Activated naive CD8-positive, alpha-beta T cell treated with anti-CD3 and anti-CD28 coated beads, Interleukin-2, amount 10 ng/mL, durations not matched to agents 7 days and 5 days (primary cell): Measurements from ENCODE around the gene PITPNM1. TPM values are rescaled to one million over a fixed set of nuclear protein-coding genes. Genes with fewer than 3 reads are reported as not detected.
"Not testable (repeated sequence)": the region's sequence is repeated elsewhere in the genome, so short reads cannot be mapped to it uniquely, and the experiment has no call there.

Experiments
- ATAC-seq: fragments of 150-1000 bp; cut with Tn5 transposase; one replicate; pipeline ENCODE4 v1.10.0; 2021; ENCODE audit warnings: low read depth, moderate library complexity
- POLR2A ChIA-PET: fragments of 350-600 bp; sonication (Branson Sonifier 250); formaldehyde crosslinking; loops from one replicate; lab custom pipeline; 2021; ENCODE audit warnings: antibody characterized with exemption; lab: Charles Lee
- DNase-seq: peaks from one replicate; pipeline ENCODE4 v3.0.0; 2021
- H3K27ac Mint-ChIP-seq: one replicate; pipeline ENCODE4 v1.8.0; 2022; ENCODE audit warnings: mild to moderate bottlenecking, mixed read lengths
- H3K27me3 Mint-ChIP-seq: one replicate; pipeline ENCODE4 v1.8.0; 2022; ENCODE audit warnings: mild to moderate bottlenecking, moderate library complexity, mixed read lengths
- H3K36me3 Mint-ChIP-seq: one replicate; pipeline ENCODE4 v1.8.0; 2021; ENCODE audit warnings: mild to moderate bottlenecking, mixed read lengths
- H3K4me1 Mint-ChIP-seq: one replicate; pipeline ENCODE4 v1.8.0; 2021; ENCODE audit warnings: mixed read lengths
- H3K4me3 Mint-ChIP-seq: one replicate; pipeline ENCODE4 v1.8.0; 2022; ENCODE audit warnings: mild to moderate bottlenecking, moderate library complexity, mixed read lengths
- H3K9me3 Mint-ChIP-seq: one replicate; pipeline ENCODE4 v1.8.0; 2021; ENCODE audit warnings: mixed read lengths
- total RNA-seq, 2 experiments: library from RNA; stranded (reverse); gene quantifications; one replicate each; pipeline ENCODE4 v1.2.3, GENCODE V29; 2021

Gene PITPNM1
- total RNA-seq, 2 experiments from 2014 or later = 125 to 132 TPM

DNA sequence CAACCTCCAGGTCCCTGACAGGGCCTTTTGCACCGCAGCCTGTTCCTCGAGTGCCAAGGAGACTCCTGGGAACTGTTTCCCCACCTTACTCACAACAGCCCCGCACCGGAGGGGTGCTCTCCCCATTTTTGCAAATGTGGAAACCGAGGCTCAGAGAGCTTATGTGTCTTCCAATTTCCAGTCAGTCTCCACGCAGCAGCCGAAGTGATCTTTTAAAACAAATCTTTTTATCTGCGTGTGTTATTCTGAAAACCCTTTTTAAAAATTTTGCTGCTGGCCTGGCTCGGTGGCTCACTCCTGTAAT lies 35.7 kb downstream of the PITPNM1 start:
- Mint-ChIP-seq H3K9me3 (no peaks in the 10 kb centered on the region), H3K27me3 (no peaks in the 10 kb centered on the region), H3K4me1 (peaks cover 21% of the 10 kb centered on the region), H3K4me3 (peak overlapping the region; percentile 73), H3K36me3 (peaks cover 4% of the 10 kb centered on the region), H3K27ac (peak overlapping the region; percentile 79)
- ATAC-seq (no peak), DNase-seq (no peak)
- POLR2A ChIA-PET = interaction anchor here (0.6 to 6.1 kb wide), 8 partner anchors 9 to 68 kb away, joined by 3 to 145 read pairs (median 16); partner anchors contain the start of genes AIP, PITPNM1, PPP1CA and PTPRCAP

DNA sequence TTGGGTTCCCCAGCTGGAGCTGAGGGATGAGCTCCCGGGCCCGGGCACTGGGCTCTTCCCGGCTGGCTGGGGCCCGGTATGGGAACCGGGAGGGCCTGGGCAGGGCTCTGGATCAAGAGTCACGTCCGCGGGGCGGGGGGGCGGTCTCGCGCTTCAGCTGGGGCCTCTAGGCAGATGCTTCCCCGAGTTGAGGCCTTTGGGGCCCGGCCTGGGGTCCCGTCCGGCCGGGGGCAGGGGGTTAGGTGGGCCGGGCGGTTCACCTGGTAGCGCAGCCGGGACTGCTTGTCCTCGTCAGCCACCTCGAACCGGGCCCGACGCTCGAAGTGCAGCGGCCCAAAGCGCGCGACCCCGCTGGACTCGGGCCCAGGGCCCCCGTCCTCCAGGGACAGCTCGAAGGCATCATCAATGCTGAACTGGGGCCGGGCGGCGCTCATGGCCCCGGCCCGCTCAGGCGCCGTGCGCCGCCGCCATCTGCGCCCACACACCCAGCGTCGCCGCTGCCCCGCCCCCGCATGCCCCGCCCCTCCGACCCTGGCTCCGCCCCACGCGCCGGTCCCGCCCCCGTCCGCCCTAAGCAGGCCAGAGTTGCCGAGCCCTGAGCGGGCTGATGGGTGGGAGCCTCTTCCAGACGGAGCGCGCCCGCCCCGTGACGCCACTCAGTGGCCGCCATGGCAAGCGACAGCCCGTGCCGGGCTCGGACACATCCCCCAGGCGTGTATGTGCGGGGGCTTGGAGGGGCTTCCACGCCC lies 36.2 kb downstream of the PITPNM1 start, which contains the start of gene TMEM134:
TMEM134 (minus strand) TSS at position 493 of the 749 bp plus-strand sequence; CDS start at position 434, 59 bp downstream.
- DNase-seq = peak; percentile 97
- H3K4me3 Mint-ChIP-seq = peak within 1 kb of the TSS; percentile 95
- H3K9me3 Mint-ChIP-seq = no peaks in the 10 kb centered on the region
- peak within 1 kb of the TSS; percentile 79 for H3K27ac Mint-ChIP-seq
- no peaks in the 10 kb centered on the region for H3K27me3 Mint-ChIP-seq
- H3K4me1 Mint-ChIP-seq = peaks cover 23% of the 10 kb centered on the region
- peaks cover 4% of the 10 kb centered on the region for H3K36me3 Mint-ChIP-seq
- POLR2A ChIA-PET = interaction anchor here (0.6 to 6.1 kb wide), 23 partner anchors 9 to 229 kb away, joined by 3 to 145 read pairs (median 5); partner anchors contain the start of genes AIP, CDK2AP2, PITPNM1 and PPP1CA
- peak; percentile 76 for ATAC-seq

DNA sequence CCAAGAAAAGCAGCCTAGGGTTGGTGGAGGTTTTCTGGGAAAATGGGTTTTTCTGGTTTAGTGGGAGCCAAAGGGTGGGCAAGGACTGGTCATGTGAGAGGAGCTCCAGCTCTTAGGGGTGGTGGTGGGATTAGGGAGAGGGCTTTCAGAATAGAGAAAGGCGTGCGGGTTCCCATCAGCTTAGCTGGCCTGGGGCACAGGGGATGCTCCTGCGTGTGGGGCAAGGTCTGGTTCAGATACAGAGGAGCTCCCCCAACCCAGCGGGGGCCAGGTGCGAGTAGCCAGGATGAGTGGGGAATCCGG lies 36.8 kb downstream of the PITPNM1 start:
- H3K27ac Mint-ChIP-seq = peak overlapping the region; percentile 75
- H3K27me3 Mint-ChIP-seq = no peaks in the 10 kb centered on the region
- peaks cover 23% of the 10 kb centered on the region for H3K4me1 Mint-ChIP-seq
- POLR2A ChIA-PET = interaction anchor here (0.7 to 6.1 kb wide), 23 partner anchors 8 to 229 kb away, joined by 3 to 145 read pairs (median 5); partner anchors contain the start of genes AIP, CDK2AP2, PITPNM1 and PPP1CA
- H3K9me3 Mint-ChIP-seq = no peaks in the 10 kb centered on the region
- no peak for ATAC-seq
- peak overlapping the region; percentile 95 for H3K4me3 Mint-ChIP-seq
- no peak for DNase-seq
- peaks cover 4% of the 10 kb centered on the region for H3K36me3 Mint-ChIP-seq

DNA sequence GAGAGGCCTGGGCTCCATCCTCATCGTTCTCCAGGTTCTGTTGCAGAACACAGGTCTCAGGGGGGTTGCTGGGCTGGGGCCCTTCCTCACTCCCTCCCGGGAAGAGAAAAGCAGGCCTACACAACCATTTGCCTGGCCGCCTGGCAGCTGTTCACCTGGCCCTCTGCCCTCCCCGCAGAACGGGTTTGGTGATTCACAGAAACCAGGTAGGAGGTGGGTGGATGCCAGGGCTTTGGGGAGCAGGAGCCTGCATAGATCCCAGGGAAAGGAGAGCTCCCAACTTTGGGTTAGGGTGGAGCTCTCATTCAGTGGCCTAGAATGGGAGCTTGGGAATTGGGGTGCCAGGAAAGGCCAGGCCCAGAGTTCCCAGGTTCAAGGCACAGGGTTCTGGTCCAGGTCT lies 37.1 kb downstream of the PITPNM1 start:
- H3K36me3 Mint-ChIP-seq = peaks cover 4% of the 10 kb centered on the region
- no peaks in the 10 kb centered on the region for H3K9me3 Mint-ChIP-seq
- H3K27ac Mint-ChIP-seq = peak overlapping the region; percentile 75
- H3K27me3 Mint-ChIP-seq = no peaks in the 10 kb centered on the region
- POLR2A ChIA-PET = interaction anchor here (0.8 to 6.1 kb wide), 22 partner anchors 8 to 206 kb away, joined by 3 to 145 read pairs (median 5); partner anchors contain the start of genes AIP, CDK2AP2, PITPNM1 and PPP1CA
- peaks cover 23% of the 10 kb centered on the region for H3K4me1 Mint-ChIP-seq
- DNase-seq (no peak), ATAC-seq (no peak)
- H3K4me3 Mint-ChIP-seq = peak overlapping the region; percentile 95

DNA sequence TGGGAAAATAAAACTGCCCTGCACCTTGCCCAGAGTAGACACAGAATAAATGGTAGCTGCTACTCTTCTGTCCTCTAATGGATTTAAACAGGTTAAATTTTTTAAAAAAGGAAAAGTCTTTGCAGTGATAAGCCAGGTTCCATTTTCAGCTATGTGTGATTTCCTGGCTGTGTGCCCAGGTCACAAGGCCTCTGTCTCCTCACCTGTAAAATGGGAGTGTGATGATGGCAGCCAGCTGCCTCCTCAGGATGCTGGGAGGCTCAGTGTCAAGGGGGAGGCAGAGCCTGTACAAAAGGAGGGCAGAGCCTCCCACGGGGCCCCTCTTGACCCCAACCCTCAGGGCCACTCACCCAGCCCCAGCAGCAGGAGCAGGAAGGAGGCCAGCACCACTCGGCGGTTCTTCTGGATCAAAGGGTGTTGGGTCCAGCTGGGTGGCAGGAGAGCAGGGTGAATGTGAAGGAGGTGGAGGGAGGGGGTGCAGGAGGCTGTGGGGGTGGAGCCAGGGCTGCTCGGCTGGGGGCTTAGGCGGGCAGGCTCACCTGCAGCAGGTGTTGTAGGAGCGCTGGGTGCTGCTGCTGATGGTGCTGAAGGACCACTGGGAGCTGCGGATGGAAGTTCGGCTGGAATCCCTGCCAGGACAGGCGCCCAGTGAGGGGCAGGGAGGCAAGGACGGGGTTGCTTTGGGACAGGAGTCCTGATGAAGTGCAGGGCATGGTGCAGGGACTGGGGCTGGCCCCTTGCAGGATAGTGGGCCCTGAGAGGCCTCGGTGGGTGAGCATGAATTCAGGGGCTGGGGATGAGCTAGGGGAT lies 38.0 kb downstream of the PITPNM1 start:
- POLR2A ChIA-PET = interaction anchor here (1.1 to 6.1 kb wide), 12 partner anchors 7 to 205 kb away, joined by 3 to 145 read pairs (median 6); partner anchors contain the start of genes AIP, PPP1CA, PTPRCAP and RAD9A
- H3K27me3 Mint-ChIP-seq = no peaks in the 10 kb centered on the region
- H3K4me1 Mint-ChIP-seq = peaks cover 23% of the 10 kb centered on the region
- H3K27ac Mint-ChIP-seq = peak overlapping the region; percentile 81
- no peaks in the 10 kb centered on the region for H3K9me3 Mint-ChIP-seq
- peaks cover 4% of the 10 kb centered on the region for H3K36me3 Mint-ChIP-seq
- ATAC-seq (no peak), DNase-seq (no peak)
- peak overlapping the region; percentile 95 for H3K4me3 Mint-ChIP-seq

DNA sequence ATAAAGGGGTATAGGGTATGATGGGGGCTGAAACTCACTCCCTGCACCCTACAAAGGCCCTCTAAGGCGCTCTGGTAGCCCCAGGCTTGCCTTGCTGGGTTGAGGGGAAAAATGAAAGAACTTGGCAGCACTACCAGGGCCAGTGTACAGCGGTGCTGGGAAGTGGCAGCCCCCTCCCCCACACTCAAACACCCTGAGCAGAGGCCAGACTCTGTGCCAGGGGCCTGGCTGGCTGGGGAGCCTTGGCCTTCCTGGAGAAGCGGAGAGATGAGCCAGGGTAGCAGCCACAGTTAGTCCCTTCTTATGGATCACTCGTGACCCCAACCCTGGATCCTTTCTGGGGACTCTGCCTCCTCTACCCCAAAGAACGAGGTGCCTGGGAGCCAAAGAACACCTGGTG lies 38.8 kb downstream of the PITPNM1 start:
- ATAC-seq (no peak), DNase-seq (no peak)
- H3K4me1 Mint-ChIP-seq = peaks cover 22% of the 10 kb centered on the region
- H3K27me3 Mint-ChIP-seq = no peaks in the 10 kb centered on the region
- H3K4me3 Mint-ChIP-seq = no peak overlapping the region
- peaks cover 4% of the 10 kb centered on the region for H3K36me3 Mint-ChIP-seq
- peak overlapping the region; percentile 81 for H3K27ac Mint-ChIP-seq
- H3K9me3 Mint-ChIP-seq = no peaks in the 10 kb centered on the region
- POLR2A ChIA-PET = interaction anchor here (1.3 to 6.1 kb wide), 6 partner anchors 11 to 65 kb away, joined by 4 to 145 read pairs (median 8); partner anchors contain the start of genes CABP4, PITPNM1, PPP1CA and PTPRCAP

DNA sequence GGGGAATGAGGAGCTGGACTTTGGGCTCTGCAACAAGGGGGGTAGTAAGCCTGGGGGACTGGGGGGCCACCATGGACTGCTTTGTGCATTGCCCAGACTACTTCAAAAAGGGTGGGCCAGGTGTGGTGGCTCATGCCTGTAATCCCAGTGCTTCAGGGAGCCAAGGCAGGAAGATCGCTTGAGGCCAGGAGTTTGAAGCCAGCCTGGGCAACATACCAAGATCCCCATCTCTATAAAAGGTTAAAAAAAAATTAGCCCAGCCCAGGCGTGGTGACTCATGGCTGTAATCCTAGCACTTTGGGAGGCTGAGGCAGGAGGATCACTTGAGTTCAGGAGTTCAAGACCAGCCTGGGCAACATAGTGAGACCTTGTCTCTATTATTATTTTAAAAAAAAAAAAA lies 39.6 kb downstream of the PITPNM1 start:
- H3K4me1 Mint-ChIP-seq = peaks cover 21% of the 10 kb centered on the region
- H3K36me3 Mint-ChIP-seq, H3K9me3 Mint-ChIP-seq, DNase-seq, ATAC-seq, H3K27me3 Mint-ChIP-seq: not testable (repeated sequence)
- H3K4me3 Mint-ChIP-seq = peak overlapping the region; percentile 89
- POLR2A ChIA-PET = interaction anchor here (0.6 to 6.1 kb wide), 17 partner anchors 10 to 75 kb away, joined by 3 to 145 read pairs (median 5); partner anchors contain the start of genes AIP, CABP4, PITPNM1 and PPP1CA
- H3K27ac Mint-ChIP-seq = peak overlapping the region; percentile 92

DNA sequence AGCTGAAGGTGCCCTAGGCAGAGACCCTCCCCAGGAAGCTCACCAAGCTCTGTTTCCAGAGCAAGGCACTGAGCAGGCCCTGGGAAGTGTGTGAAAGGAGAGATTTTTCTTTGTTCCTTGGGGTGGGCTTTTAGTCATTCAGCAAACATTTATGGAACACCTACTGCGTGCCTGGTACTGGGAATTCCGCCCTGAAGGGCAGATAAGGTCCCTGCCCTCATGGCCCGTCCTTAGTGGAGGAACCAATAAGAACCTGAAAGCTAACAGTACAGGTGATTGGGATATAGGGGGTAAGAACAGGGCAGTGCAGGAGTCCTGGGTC lies 40.0 kb downstream of the PITPNM1 start:
- peak overlapping the region; percentile 92 for H3K27ac Mint-ChIP-seq
- ATAC-seq = no peak
- H3K36me3 Mint-ChIP-seq = peaks cover 4% of the 10 kb centered on the region
- H3K4me3 Mint-ChIP-seq = peak overlapping the region; percentile 89
- peaks cover 21% of the 10 kb centered on the region for H3K4me1 Mint-ChIP-seq
- H3K9me3 Mint-ChIP-seq = no peaks in the 10 kb centered on the region
- DNase-seq = no peak
- peaks cover 5% of the 10 kb centered on the region for H3K27me3 Mint-ChIP-seq
- POLR2A ChIA-PET = interaction anchor here (0.6 to 6.1 kb wide), 18 partner anchors 10 to 74 kb away, joined by 3 to 145 read pairs (median 4); partner anchors contain the start of genes AIP, CABP4, PITPNM1 and PPP1CA

DNA sequence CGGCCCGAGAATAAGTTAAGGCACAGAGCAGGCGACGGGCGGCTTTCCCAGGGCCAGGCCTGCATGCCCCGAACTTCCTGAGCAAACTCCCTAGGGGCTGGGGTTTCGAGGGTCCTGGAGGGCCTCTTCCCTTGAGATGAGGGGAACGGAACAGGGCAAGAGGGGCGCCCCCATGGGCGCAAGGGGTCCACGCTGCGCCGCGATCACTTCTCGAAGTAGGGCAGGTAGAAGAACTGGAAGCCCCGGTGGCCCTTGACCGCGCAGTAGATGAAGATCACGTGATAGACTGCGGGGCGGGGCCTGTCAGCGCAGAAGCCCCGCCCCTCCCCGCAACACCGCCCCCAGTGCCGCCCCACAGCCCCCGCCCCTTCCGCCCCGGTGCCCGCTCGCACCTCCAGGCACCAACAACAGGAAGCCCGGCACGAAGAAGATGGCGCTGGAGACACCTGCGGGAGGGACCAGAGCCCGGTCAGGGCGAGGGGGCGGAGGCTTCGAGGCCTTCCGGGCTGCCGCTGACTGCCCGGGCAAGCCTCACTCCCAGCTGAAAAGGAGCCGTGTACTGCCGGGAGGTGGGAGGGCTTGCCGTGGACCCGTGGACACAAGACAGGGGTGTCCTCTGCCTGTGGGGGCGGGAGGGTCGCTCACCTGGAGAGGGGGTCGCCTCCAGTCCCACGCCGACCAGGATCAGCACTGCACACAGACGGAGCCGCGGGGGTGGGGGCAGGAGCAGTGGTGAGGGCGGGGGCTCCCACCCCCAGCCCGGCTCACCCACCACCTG lies 40.6 kb downstream of the PITPNM1 start:
- DNase-seq = peak; percentile 92
- Mint-ChIP-seq H3K4me1 (peaks cover 21% of the 10 kb centered on the region), H3K4me3 (peak overlapping the region; percentile 89), H3K27ac (peak overlapping the region; percentile 92), H3K9me3 (no peaks in the 10 kb centered on the region), H3K27me3 (peaks cover 5% of the 10 kb centered on the region), H3K36me3 (peaks cover 4% of the 10 kb centered on the region)
- POLR2A ChIA-PET = interaction anchor here (0.6 to 6.1 kb wide), 16 partner anchors 9 to 74 kb away, joined by 3 to 145 read pairs (median 5); partner anchors contain the start of genes AIP, CABP4, PPP1CA and PTPRCAP
- peak; percentile 83 for ATAC-seq

DNA sequence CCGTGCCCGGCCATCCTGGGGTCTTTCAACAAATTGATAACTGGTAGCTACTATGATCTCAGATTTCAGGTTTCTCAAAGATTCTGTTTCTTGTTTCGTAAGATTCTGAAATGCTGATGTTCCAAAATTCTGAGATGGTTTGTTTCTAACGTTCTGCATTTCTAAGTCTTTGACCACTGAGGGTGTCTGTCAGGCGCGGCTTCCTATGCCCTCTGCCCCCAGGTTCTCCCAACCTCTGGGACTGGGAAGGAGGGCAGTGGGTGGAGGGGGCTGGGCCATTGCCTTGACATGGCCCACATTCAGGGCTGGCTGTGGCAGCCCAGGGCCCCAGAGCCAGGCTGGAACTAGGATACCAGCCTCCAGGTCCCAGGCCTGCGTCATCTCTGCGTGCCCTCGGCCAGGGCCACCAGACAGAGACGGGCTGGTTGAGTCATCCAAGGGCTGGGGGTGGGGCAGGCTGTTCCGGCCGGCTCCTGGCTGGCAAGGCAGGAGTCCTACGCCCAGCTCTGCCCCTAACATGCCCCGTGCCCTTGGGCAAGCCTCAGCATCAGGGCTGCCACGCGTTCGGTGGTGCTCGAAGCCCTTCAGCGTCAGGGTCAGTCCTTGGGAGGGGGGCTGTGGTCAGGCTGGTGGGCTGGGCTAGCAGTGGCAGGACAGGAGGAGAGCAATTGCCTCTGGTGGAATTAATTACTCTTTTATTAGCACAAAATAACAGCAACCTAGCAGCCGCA lies 41.3 kb downstream of the PITPNM1 start:
- H3K27me3 Mint-ChIP-seq = peaks cover 5% of the 10 kb centered on the region
- H3K4me3 Mint-ChIP-seq = peak overlapping the region; percentile 89
- H3K36me3 Mint-ChIP-seq = peaks cover 4% of the 10 kb centered on the region
- peak overlapping the region; percentile 92 for H3K27ac Mint-ChIP-seq
- H3K4me1 Mint-ChIP-seq = peaks cover 21% of the 10 kb centered on the region
- no peaks in the 10 kb centered on the region for H3K9me3 Mint-ChIP-seq
- POLR2A ChIA-PET = interaction anchor here (1.4 to 6.1 kb wide), 4 partner anchors 8 to 61 kb away, joined by 6 to 145 read pairs (median 22); partner anchors contain the start of genes CABP4, PPP1CA, PTPRCAP and TBC1D10C
- DNase-seq (no peak), ATAC-seq (no peak)

DNA sequence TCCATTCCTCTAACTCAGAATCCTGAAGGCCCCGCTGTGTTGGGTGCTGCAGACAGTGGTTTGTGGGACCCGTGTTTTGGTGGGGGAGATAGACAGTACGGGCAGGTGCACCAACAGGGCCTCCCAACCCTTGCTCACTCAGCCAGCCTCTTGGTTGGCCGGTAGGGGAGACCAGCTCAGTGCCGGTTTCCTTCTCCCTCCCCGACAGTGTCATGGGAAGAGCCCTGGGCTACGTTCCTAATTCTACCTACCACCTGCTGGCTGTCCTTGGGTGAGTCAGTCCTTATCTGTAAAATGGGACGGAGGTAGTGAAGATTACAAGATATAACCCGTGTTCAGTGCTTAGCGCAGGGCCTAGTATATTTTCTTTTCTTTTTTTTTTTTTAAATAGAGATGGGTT lies 42.0 kb downstream of the PITPNM1 start:
- DNase-seq (no peak), ATAC-seq (no peak)
- peak overlapping the region; percentile 25 for H3K27ac Mint-ChIP-seq
- POLR2A ChIA-PET = interaction anchor here (0.7 to 1.4 kb wide), 2 partner anchors 12 to 45 kb away, joined by 3 to 6 read pairs; no protein-coding TSS in a partner anchor
- H3K9me3 Mint-ChIP-seq = no peaks in the 10 kb centered on the region
- no peak overlapping the region for H3K4me3 Mint-ChIP-seq
- peaks cover 5% of the 10 kb centered on the region for H3K27me3 Mint-ChIP-seq
- peaks cover 4% of the 10 kb centered on the region for H3K36me3 Mint-ChIP-seq
- peaks cover 21% of the 10 kb centered on the region for H3K4me1 Mint-ChIP-seq

DNA sequence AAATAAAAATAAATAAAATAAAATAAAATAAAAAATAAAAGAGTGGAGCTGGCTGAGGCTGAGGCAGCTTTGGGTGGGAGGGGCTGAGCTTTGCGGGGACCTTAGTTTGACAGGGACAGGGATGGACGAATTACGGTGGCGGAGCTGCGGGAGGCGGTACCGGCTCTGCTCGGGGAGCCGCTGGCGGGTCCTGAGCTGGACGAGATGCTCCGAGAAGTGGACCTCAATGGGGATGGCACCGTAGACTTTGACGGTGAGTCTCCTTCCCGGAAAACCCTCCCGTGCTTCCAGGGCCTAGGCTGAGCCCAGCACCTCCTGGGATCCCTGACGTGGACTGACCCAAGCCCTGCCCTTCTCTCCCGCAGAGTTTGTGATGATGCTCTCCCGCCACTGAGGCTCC lies 46.9 kb downstream of the PITPNM1 start:
- H3K36me3 Mint-ChIP-seq = no peaks in the 10 kb centered on the region
- DNase-seq = no peak
- no peaks in the 10 kb centered on the region for H3K9me3 Mint-ChIP-seq
- H3K4me3 Mint-ChIP-seq = no peak overlapping the region
- peaks cover 5% of the 10 kb centered on the region for H3K27me3 Mint-ChIP-seq
- H3K4me1 Mint-ChIP-seq = no peaks in the 10 kb centered on the region
- POLR2A ChIA-PET = interaction anchor here (2.0 kb wide), 1 partner anchor 21 kb away, joined by 8 read pairs; the partner anchor contains the start of gene PTPRCAP
- ATAC-seq = no peak
- H3K27ac Mint-ChIP-seq = no peak overlapping the region
